NT2/D1 (cell line): Measurements from ENCODE around the gene FAM110C.

Experiments
- DNase-seq: peaks from one replicate; pipeline ENCODE4 v3.0.0-alpha.2; 2011; ENCODE audit warnings: low read depth, low spot score
- H3K27me3 ChIP-seq: 2 replicates; pipeline ENCODE4 v1.6.0; 2011; ENCODE audit warnings: mild to moderate bottlenecking; ENCODE audit not compliant: insufficient read length, insufficient read depth
- H3K36me3 ChIP-seq: 2 replicates; pipeline ENCODE4 v1.6.1; 2011; ENCODE audit warnings: mild to moderate bottlenecking, low read length, mixed read lengths; ENCODE audit not compliant: insufficient read depth, insufficient read length
- H3K4me1 ChIP-seq: 2 replicates; pipeline ENCODE4 v1.5.1; 2011; ENCODE audit not compliant: insufficient read depth, insufficient read length
- H3K4me3 ChIP-seq: 2 replicates; pipeline ENCODE4 v1.5.1; 2011; ENCODE audit warnings: low read depth; ENCODE audit not compliant: insufficient read length
- H3K9ac ChIP-seq: 2 replicates; pipeline ENCODE4 v1.6.0; 2011; ENCODE audit warnings: low read depth; ENCODE audit not compliant: insufficient read length
- H3K9me3 ChIP-seq: 2 replicates; pipeline ENCODE4 v1.5.1; 2011; ENCODE audit warnings: mild to moderate bottlenecking, low read length; ENCODE audit not compliant: insufficient read depth
- SUZ12 ChIP-seq: IDR thresholded peaks from 2 replicates; pipeline ENCODE4 v1.6.1; 2011; ENCODE audit not compliant: insufficient read length, insufficient read depth; ENCODE audit errors: extremely low read depth
- YY1 ChIP-seq: IDR thresholded peaks from 2 replicates; pipeline ENCODE4 v1.6.1; 2011; ENCODE audit not compliant: insufficient read length, insufficient read depth
- ZNF274 ChIP-seq: IDR thresholded peaks from 2 replicates; pipeline ENCODE4 v1.6.1; 2011; ENCODE audit warnings: mild to moderate bottlenecking, low read depth, low read length

The FAM110C gene

GRCh38 chr2:38155-38554 lies 8.2 kb downstream of the FAM110C start:
- H3K9me3 ChIP-seq = no peaks in the 10 kb centered on the region
- H3K36me3 ChIP-seq = peaks cover 2% of the 10 kb centered on the region
- no peaks in the 10 kb centered on the region for H3K4me1 ChIP-seq
- H3K4me3 ChIP-seq = no peak overlapping the region
- H3K27me3 ChIP-seq = no peaks in the 10 kb centered on the region
- DNase-seq = no peak
- TF ChIP-seq ZNF274 (no peak), SUZ12 (no peak), YY1 (no peak)
- no peak overlapping the region for H3K9ac ChIP-seq

GRCh38 chr2:36318-36717 lies 10.0 kb downstream of the FAM110C start:
- no peaks in the 10 kb centered on the region for H3K4me1 ChIP-seq
- peaks cover 2% of the 10 kb centered on the region for H3K36me3 ChIP-seq
- H3K27me3 ChIP-seq = no peaks in the 10 kb centered on the region
- no peak overlapping the region for H3K9ac ChIP-seq
- no peaks in the 10 kb centered on the region for H3K9me3 ChIP-seq
- no peak for TF ChIP-seq ZNF274
- no peak for TF ChIP-seq SUZ12
- no peak for TF ChIP-seq YY1
- no peak overlapping the region for H3K4me3 ChIP-seq
- no peak for DNase-seq

GRCh38 chr2:35852-36251 lies 10.5 kb downstream of the FAM110C start:
- Histone ChIP-seq H3K9me3 (no peaks in the 10 kb centered on the region), H3K4me1 (no peaks in the 10 kb centered on the region), H3K4me3 (no peak overlapping the region), H3K9ac (no peak overlapping the region), H3K36me3 (peaks cover 2% of the 10 kb centered on the region), H3K27me3 (no peaks in the 10 kb centered on the region)
- TF ChIP-seq YY1 = no peak
- TF ChIP-seq ZNF274 = no peak
- TF ChIP-seq SUZ12 = no peak
- DNase-seq = no peak

GRCh38 chr2:33620-34019 lies 12.7 kb downstream of the FAM110C start:
- Histone ChIP-seq H3K4me1 (no peaks in the 10 kb centered on the region), H3K9ac (no peak overlapping the region), H3K36me3 (no peaks in the 10 kb centered on the region), H3K27me3 (no peaks in the 10 kb centered on the region), H3K9me3 (no peaks in the 10 kb centered on the region), H3K4me3 (no peak overlapping the region)
- no peak for DNase-seq
- no peak for TF ChIP-seq ZNF274
- no peak for TF ChIP-seq SUZ12
- TF ChIP-seq YY1 = no peak

- Histone ChIP-seq H3K27me3 (no peaks in the 10 kb centered on the region), H3K4me3 (no peak overlapping the region), H3K9me3 (no peaks in the 10 kb centered on the region), H3K9ac (no peak overlapping the region), H3K36me3 (no peaks in the 10 kb centered on the region), H3K4me1 (no peaks in the 10 kb centered on the region)
- TF ChIP-seq YY1 (no peak), SUZ12 (no peak), ZNF274 (no peak)
- DNase-seq = no peak
Measured at GRCh38 chr2:32068-32467, 14.2 kb downstream of the FAM110C start.

- H3K9ac ChIP-seq = no peak overlapping the region
- no peak overlapping the region for H3K4me3 ChIP-seq
- TF ChIP-seq ZNF274 (no peak), YY1 (no peak), SUZ12 (no peak)
- no peaks in the 10 kb centered on the region for H3K4me1 ChIP-seq
- DNase-seq = no peak
- no peaks in the 10 kb centered on the region for H3K9me3 ChIP-seq
- H3K36me3 ChIP-seq = no peaks in the 10 kb centered on the region
- H3K27me3 ChIP-seq = no peaks in the 10 kb centered on the region
Measured at GRCh38 chr2:29253-29652, 17.1 kb downstream of the FAM110C start.

GRCh38 chr2:28406-28975 lies 17.8 kb downstream of the FAM110C start:
- Histone ChIP-seq H3K4me1 (no peaks in the 10 kb centered on the region), H3K27me3 (no peaks in the 10 kb centered on the region), H3K9me3 (no peaks in the 10 kb centered on the region), H3K4me3 (no peak overlapping the region), H3K9ac (no peak overlapping the region), H3K36me3 (no peaks in the 10 kb centered on the region)
- no peak for DNase-seq
- TF ChIP-seq YY1 (no peak), SUZ12 (no peak), ZNF274 (no peak)

- H3K36me3 ChIP-seq = no peaks in the 10 kb centered on the region
- H3K4me3 ChIP-seq = no peak overlapping the region
- H3K4me1 ChIP-seq = no peaks in the 10 kb centered on the region
- no peaks in the 10 kb centered on the region for H3K9me3 ChIP-seq
- TF ChIP-seq ZNF274 (no peak), YY1 (no peak), SUZ12 (no peak)
- no peak overlapping the region for H3K9ac ChIP-seq
- no peak for DNase-seq
- no peaks in the 10 kb centered on the region for H3K27me3 ChIP-seq
Measured at GRCh38 chr2:26891-27290, 19.4 kb downstream of the FAM110C start.
